ENCODE measurements around the gene TARS1.

TARS1 gene

GRCh38 chr5:33440482-33441240, at the start of gene TARS1:
Gene TARS1 (plus strand): TSS chr5:33440965. CDS start chr5:33441087, 122 bp downstream.
- DNase-seq, result peak; percentile 100

- no peak for DNase-seq
Measured at GRCh38 chr5:33398501-33398900, 42.3 kb upstream of the TARS1 start.

- DNase-seq, result peak in 1 of 2 experiments; percentile 64
Measured at GRCh38 chr5:33400675-33401074, 40.1 kb upstream of the TARS1 start.

GRCh38 chr5:33401482-33402390, 39.0 kb upstream of the TARS1 start:
- no peak for DNase-seq

- DNase-seq, result no peak
Measured at GRCh38 chr5:33403187-33403586, 37.6 kb upstream of the TARS1 start.

- no peak for DNase-seq
Measured at GRCh38 chr5:33408816-33409215, 31.9 kb upstream of the TARS1 start.

- DNase-seq, result no peak
Measured at GRCh38 chr5:33409435-33410170, 31.2 kb upstream of the TARS1 start.

- no peak for DNase-seq
Measured at GRCh38 chr5:33410221-33410620, 30.5 kb upstream of the TARS1 start.

GRCh38 chr5:33411498-33411897, 29.3 kb upstream of the TARS1 start:
- DNase-seq, result no peak

GRCh38 chr5:33415811-33416354, 24.9 kb upstream of the TARS1 start:
- DNase-seq, result no peak

GRCh38 chr5:33417632-33418031, 23.1 kb upstream of the TARS1 start:
- no peak for DNase-seq

GRCh38 chr5:33420946-33421345, 19.8 kb upstream of the TARS1 start:
- DNase-seq, result no peak

GRCh38 chr5:33422191-33422590, 18.6 kb upstream of the TARS1 start:
- DNase-seq, result no peak

GRCh38 chr5:33423018-33423630, 17.6 kb upstream of the TARS1 start:
- peak in 1 of 2 experiments; percentile 43 for DNase-seq

GRCh38 chr5:33425314-33425713, 15.5 kb upstream of the TARS1 start:
- no peak for DNase-seq

GRCh38 chr5:33430983-33431382, 9.8 kb upstream of the TARS1 start:
- no peak for DNase-seq

- no peak for DNase-seq
Measured at GRCh38 chr5:33432656-33433055, 8.1 kb upstream of the TARS1 start.

- DNase-seq, result no peak
Measured at GRCh38 chr5:33433303-33434240, 7.2 kb upstream of the TARS1 start.

- peak; percentile 70 to 88 for DNase-seq
Measured at GRCh38 chr5:33435893-33436490, 4.8 kb upstream of the TARS1 start.

GRCh38 chr5:33438996-33439395, 1.8 kb upstream of the TARS1 start:
- DNase-seq, result no peak
